GM10266 (cell line): Measurements from ENCODE around the gene TGM2.
"Not testable (repeated sequence)": the region's sequence is repeated elsewhere in the genome, so short reads cannot be mapped to it uniquely, and the experiment has no call there.

ENCODE experiments used
- DNase-seq: peaks from one replicate; pipeline ENCODE4 v3.0.0; 2012; ENCODE audit errors: extremely low spot score
- CTCF ChIP-seq: IDR thresholded peaks from 2 replicates; pipeline ENCODE4 v1.5.1; 2012; ENCODE audit warnings: mild to moderate bottlenecking, low read depth; ENCODE audit not compliant: control insufficient read depth, insufficient read depth; ENCODE audit errors: missing control alignments

TGM2 gene

GRCh38 chr20:38108438-38108985 lies 56.6 kb downstream of the TGM2 start:
- DNase-seq: no peak
- TF ChIP-seq CTCF: no peak

GRCh38 chr20:38107916-38108315 lies 57.2 kb downstream of the TGM2 start:
- DNase-seq: not testable (repeated sequence)

- not testable (repeated sequence) for DNase-seq
Measured at GRCh38 chr20:38107386-38107785, 57.7 kb downstream of the TGM2 start.

- DNase-seq: no peak
- TF ChIP-seq CTCF: no peak
Measured at GRCh38 chr20:38106461-38106860, 58.6 kb downstream of the TGM2 start.

- DNase-seq: no peak
- no peak for TF ChIP-seq CTCF
Measured at GRCh38 chr20:38104285-38104684, 60.8 kb downstream of the TGM2 start.

- DNase-seq: not testable (repeated sequence)
Measured at GRCh38 chr20:38102206-38102605, 62.9 kb downstream of the TGM2 start.

- no peak for TF ChIP-seq CTCF
- no peak for DNase-seq
Measured at GRCh38 chr20:38098952-38099351, 66.1 kb downstream of the TGM2 start.

- TF ChIP-seq CTCF: no peak
- no peak for DNase-seq
Measured at GRCh38 chr20:38095017-38095686, 69.9 kb downstream of the TGM2 start.

GRCh38 chr20:38094373-38094891 lies 70.6 kb downstream of the TGM2 start:
- TF ChIP-seq CTCF: no peak
- DNase-seq: peak; percentile 70
